SU-DHL-6 (cell line): ENCODE results near the gene IFT122.

Experiments used
- H2AFZ ChIP-seq: fragments of 200-600 bp; sonication (generic); 2 replicates; pipeline ENCODE4 v1.6.1; 2014; ENCODE audit warnings: low read depth, mild to moderate bottlenecking, moderate library complexity, mixed read lengths, antibody characterized with exemption, low read length; ENCODE audit not compliant: severe bottlenecking
- H3F3A ChIP-seq: fragments of 200-600 bp; shearing (Covaris generic); 2 replicates; pipeline ENCODE4 v1.6.0; 2016; ENCODE audit warnings: antibody characterized with exemption, mild to moderate bottlenecking; ENCODE audit not compliant: insufficient read depth
- H3K27ac ChIP-seq: fragments of 200-600 bp; sonication (generic); 2 replicates; pipeline ENCODE4 v1.5.1; 2016; ENCODE audit warnings: low read depth, mild to moderate bottlenecking, low read length, moderate library complexity, mixed read lengths
- H3K27me3 ChIP-seq: fragments of 200-600 bp; sonication (generic), shearing (Covaris generic); 2 replicates; pipeline ENCODE4 v1.6.0; 2014; ENCODE audit warnings: mild to moderate bottlenecking, low read length
- H3K36me3 ChIP-seq: fragments of 200-600 bp; sonication (generic); 2 replicates; pipeline ENCODE4 v1.6.1; 2014; ENCODE audit warnings: mild to moderate bottlenecking, low read length, mixed read lengths
- H3K4me2 ChIP-seq: fragments of 300-600, 200-600 bp; shearing (Covaris generic), sonication (generic); 2 replicates; pipeline ENCODE4 v1.6.0; 2014; ENCODE audit warnings: low read length, low read depth, mild to moderate bottlenecking; ENCODE audit not compliant: poor library complexity, severe bottlenecking
- H3K4me3 ChIP-seq: fragments of 200-600 bp; sonication (generic); 2 replicates; pipeline ENCODE4 v1.5.1; 2014; ENCODE audit warnings: antibody characterized with exemption, low read length, mild to moderate bottlenecking, mixed read lengths; ENCODE audit not compliant: insufficient read depth, poor library complexity, severe bottlenecking
- H3K79me2 ChIP-seq: fragments of 200-600 bp; sonication (generic); 2 replicates; pipeline ENCODE4 v1.6.1; 2014; ENCODE audit warnings: mild to moderate bottlenecking, low read length, moderate library complexity; ENCODE audit not compliant: insufficient read depth
- H3K9ac ChIP-seq: fragments of 200-600 bp; sonication (generic); 2 replicates; pipeline ENCODE4 v1.7.0; 2014; ENCODE audit warnings: mild to moderate bottlenecking, low read length
- H3K9me2 ChIP-seq: fragments of 200-600 bp; sonication (generic); replicated peaks from 2 replicates; pipeline ENCODE4 v1.6.1; 2014; ENCODE audit warnings: low read length; ENCODE audit not compliant: insufficient read depth
- H3K9me3 ChIP-seq: fragments of 200-600 bp; sonication (generic); 2 replicates; pipeline ENCODE4 v1.6.1; 2014; ENCODE audit warnings: low read length, mixed read lengths; ENCODE audit not compliant: insufficient read depth
- H4K20me1 ChIP-seq: fragments of 200-600 bp; sonication (generic); 2 replicates; pipeline ENCODE4 v1.6.1; 2014; ENCODE audit warnings: low read depth, mild to moderate bottlenecking, antibody characterized with exemption, low read length, moderate library complexity, mixed read lengths
- CTCF ChIP-seq: fragments of 200-600 bp; sonication (generic); IDR thresholded peaks from one replicate; pipeline ENCODE4 v1.5.1; 2017; ENCODE audit warnings: antibody characterized with exemption, mild to moderate bottlenecking, low read length, moderate library complexity; ENCODE audit not compliant: insufficient read depth, poor library complexity, severe bottlenecking
- EZH2phosphoT487 ChIP-seq: fragments of 200-600 bp; sonication (generic), shearing (Covaris generic); conservative IDR thresholded peaks from 2 replicates; pipeline ENCODE4 v1.6.1; 2018; ENCODE audit warnings: mild to moderate bottlenecking, antibody characterized with exemption, low read length, moderate library complexity, mixed read lengths

The IFT122 gene

GRCh38 chr3:129536804-129537203 is 96.8 kb downstream of the IFT122 start:
- H3K36me3 ChIP-seq, result no peaks in the 10 kb centered on the region
- H3K9me2 ChIP-seq, result no peaks in the 10 kb centered on the region
- H3F3A ChIP-seq, result no peaks in the 10 kb centered on the region
- H2AFZ ChIP-seq, result no peak overlapping the region
- H3K9ac ChIP-seq, result no peak overlapping the region
- no peak overlapping the region for H3K4me2 ChIP-seq
- no peaks in the 10 kb centered on the region for H3K79me2 ChIP-seq
- no peak for TF ChIP-seq EZH2phosphoT487
- TF ChIP-seq CTCF, result no peak
- no peaks in the 10 kb centered on the region for H3K9me3 ChIP-seq
- H3K27me3 ChIP-seq, result no peaks in the 10 kb centered on the region
- H3K4me3 ChIP-seq, result no peak overlapping the region
- H3K27ac ChIP-seq, result no peak overlapping the region
- no peaks in the 10 kb centered on the region for H4K20me1 ChIP-seq

- Histone ChIP-seq H3K27me3 (no peaks in the 10 kb centered on the region), H3K79me2 (no peaks in the 10 kb centered on the region), H3K4me3 (no peak overlapping the region), H2AFZ (no peak overlapping the region), H3K9me2 (no peaks in the 10 kb centered on the region), H3K4me2 (no peak overlapping the region), H3K9me3 (no peaks in the 10 kb centered on the region), H3K27ac (no peak overlapping the region), H3F3A (no peaks in the 10 kb centered on the region), H3K36me3 (no peaks in the 10 kb centered on the region), H3K9ac (no peak overlapping the region), H4K20me1 (no peaks in the 10 kb centered on the region)
- TF ChIP-seq EZH2phosphoT487 (no peak), CTCF (no peak)
Observed at GRCh38 chr3:129539206-129539605, 99.2 kb downstream of the IFT122 start.

GRCh38 chr3:129540776-129541516 is 100.9 kb downstream of the IFT122 start:
- Histone ChIP-seq H3K9me2 (no peaks in the 10 kb centered on the region), H4K20me1 (no peaks in the 10 kb centered on the region), H3K36me3 (no peaks in the 10 kb centered on the region), H3K9me3 (no peaks in the 10 kb centered on the region), H3K79me2 (no peaks in the 10 kb centered on the region), H3K4me3 (no peak overlapping the region), H2AFZ (no peak overlapping the region), H3K27ac (no peak overlapping the region), H3F3A (no peaks in the 10 kb centered on the region), H3K4me2 (no peak overlapping the region), H3K27me3 (no peaks in the 10 kb centered on the region), H3K9ac (no peak overlapping the region)
- TF ChIP-seq CTCF (no peak), EZH2phosphoT487 (no peak)
